H54 (cell line): ENCODE measurements around the gene RAB11B.
A peak's percentile ranks its signal among the peaks of the same experiment; 100 is the strongest.
"Not testable (repeated sequence)": the region's sequence is repeated elsewhere in the genome, so short reads cannot be mapped to it uniquely, and the experiment has no call there.

Experiments used
- DNase-seq: peaks from one replicate; pipeline ENCODE4 v3.0.0; 2011; ENCODE audit warnings: low spot score, mixed read lengths; ENCODE audit not compliant: insufficient read length
- FAIRE-seq: peaks from 3 replicates; lab custom pipeline; 2011; peaks lifted over from hg19 to GRCh38; lab: Jason Lieb, UNC
- POLR2A ChIP-seq: IDR thresholded peaks from 2 replicates; pipeline ENCODE4 v1.6.1; 2011; ENCODE audit warnings: low read depth, mild to moderate bottlenecking, low read length

The RAB11B gene

DNA sequence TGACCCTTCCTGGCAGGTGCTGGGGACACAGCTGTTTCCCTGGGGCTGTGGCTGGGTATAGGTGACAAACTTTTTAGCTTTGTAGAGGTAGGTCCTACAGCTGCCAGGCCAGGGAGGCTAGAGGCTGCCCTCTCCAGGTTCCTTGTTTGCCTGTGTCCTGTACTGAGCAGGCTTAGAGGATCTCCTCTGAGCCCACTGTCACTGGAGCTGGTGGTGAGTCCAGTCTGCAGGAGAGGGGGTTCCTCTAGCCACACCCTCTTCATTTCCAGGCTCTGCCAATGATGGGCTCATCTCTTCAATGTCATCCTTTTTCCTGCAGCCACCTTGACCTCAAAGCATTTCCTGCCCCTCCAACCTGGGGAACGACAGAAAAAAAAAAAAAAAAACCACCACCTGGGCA is 12.6 kb upstream of the RAB11B start:
- TF ChIP-seq POLR2A, result no peak
- DNase-seq, result no peak
- FAIRE-seq, result no peak

DNA sequence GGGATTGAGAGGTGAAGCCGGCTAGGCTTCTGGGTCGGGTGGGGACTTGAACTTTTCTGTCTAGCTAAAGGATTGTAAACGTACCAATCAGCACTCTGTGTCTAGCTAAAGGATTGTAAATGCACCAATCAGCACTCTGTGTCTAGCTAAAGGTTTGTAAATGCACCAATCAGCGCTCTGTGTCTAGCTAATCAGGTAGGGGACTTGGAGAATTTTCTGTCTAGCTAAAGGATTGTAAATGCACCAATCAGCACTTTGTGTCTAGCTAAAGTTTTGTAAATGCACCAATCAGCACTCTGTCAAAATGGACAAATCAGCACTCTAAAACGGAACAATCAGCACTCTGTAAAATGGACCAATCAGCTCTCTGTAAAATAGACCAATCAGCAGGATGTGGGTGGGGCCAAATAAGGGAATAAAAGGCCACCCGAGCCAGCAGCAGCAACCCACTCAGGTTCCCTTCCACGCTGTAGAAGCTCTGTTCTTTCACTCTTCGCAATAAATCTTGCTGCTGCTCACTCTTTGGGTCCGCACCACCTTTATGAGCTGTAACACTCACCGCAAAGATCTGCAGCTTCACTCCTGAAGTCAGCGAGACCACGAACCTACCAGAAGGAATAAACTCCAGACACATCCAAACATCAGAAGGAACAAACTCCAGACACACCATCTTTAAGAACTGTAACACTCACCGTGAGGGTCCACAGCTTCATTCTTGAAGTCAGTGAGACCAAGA is 10.8 kb upstream of the RAB11B start:
- not testable (repeated sequence) for DNase-seq, FAIRE-seq

DNA sequence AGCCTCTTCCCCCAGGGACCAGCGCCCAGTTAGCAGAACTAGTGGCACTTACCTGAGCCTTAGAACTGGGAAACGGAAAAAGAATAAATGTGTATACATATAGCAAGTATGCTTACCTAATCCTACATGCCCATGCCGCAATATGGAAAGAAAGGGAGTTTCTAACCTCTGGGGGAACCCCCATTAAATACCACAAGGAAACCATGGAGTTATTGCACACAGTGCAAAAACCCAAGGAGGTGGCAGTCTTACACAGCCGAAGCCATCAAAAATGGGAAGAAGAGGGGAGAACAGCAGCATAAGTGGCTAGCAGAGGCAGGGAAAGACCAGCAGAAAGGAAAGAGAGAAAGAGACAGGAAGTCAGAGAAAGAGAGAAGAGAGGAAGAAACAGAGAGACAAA is 5.6 kb upstream of the RAB11B start:
- DNase-seq, FAIRE-seq: not testable (repeated sequence)

DNA sequence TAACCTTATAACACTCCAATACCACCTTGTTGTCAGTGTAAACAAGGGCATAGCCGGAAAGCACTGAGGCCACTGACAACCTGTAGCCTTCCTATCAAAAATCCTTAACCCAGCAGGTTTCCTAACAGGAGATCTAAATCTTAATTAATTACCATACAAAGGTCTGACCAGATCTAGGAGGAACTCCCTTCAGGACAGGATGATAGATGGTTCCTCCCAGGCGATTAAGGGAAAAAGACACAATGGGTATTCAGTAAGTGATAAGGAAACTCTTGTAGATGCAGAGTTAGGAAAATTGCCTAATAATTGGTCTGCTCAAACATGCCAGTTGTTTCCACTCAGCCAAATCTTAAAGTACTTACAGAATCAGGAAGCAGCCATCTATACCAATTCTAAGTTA is 5.1 kb upstream of the RAB11B start:
- DNase-seq, FAIRE-seq: not testable (repeated sequence)

DNA sequence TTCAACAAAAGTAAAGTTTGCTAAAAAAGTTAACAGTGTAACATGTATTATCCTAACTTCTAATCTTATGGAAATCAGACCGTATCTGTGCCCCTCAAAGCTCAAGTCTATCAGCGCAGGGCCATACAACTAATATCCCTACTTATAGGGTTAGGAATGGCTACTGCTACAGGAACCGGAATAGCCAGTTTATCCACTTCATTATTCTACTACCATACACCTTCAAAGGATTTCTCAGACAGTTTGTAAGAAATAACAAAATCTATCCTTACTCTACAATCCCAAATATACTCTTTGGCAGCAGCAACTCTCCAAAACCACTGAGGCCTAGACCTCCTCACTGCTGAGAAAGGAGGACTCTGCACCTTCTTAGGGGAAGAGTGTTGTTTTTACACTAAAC is 4.6 kb upstream of the RAB11B start:
- not testable (repeated sequence) for FAIRE-seq

DNA sequence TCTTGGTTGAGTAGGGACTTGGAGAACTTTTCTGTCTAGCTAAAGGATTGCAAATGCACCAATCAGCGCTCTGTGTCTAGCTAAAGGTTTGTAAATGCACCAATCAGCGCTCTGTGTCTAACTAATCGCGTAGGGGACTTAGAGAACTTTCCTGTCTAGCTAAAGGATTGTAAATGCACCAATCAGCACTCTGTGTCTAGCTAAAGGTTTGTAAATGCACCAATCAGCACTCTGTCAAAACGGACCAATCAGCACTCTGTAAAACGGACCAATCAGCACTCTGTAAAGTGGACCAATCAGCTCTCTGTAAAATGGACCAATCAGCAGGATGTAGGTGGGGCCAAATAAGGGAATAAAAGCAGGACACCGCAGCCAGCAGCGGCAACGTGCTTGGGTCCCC is 3.7 kb upstream of the RAB11B start:
- not testable (repeated sequence) for FAIRE-seq, DNase-seq

More for the DNA sequence above, 4.6 kb upstream of the RAB11B start:
- DNase-seq, result not testable (repeated sequence)

DNA sequence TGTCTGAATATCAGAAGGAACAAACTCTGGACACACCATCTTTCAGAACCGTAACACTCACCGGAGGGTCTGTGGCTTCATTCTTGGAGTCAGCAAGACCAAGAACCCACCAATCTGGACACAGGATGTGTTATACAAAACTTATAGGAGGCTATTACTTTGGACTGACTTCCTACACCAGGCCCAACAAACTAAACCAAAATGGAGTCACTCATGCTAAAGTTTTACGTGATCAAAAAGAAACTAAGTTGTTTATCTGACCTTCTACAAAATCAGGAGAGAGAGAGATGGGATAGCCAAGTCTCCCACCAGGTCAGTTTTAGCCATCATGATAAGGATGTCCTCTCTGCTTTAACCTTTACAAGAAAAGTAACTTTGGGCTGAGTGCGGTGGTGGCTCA is 3.2 kb upstream of the RAB11B start:
- no peak for TF ChIP-seq POLR2A
- DNase-seq, result no peak
- no peak for FAIRE-seq

DNA sequence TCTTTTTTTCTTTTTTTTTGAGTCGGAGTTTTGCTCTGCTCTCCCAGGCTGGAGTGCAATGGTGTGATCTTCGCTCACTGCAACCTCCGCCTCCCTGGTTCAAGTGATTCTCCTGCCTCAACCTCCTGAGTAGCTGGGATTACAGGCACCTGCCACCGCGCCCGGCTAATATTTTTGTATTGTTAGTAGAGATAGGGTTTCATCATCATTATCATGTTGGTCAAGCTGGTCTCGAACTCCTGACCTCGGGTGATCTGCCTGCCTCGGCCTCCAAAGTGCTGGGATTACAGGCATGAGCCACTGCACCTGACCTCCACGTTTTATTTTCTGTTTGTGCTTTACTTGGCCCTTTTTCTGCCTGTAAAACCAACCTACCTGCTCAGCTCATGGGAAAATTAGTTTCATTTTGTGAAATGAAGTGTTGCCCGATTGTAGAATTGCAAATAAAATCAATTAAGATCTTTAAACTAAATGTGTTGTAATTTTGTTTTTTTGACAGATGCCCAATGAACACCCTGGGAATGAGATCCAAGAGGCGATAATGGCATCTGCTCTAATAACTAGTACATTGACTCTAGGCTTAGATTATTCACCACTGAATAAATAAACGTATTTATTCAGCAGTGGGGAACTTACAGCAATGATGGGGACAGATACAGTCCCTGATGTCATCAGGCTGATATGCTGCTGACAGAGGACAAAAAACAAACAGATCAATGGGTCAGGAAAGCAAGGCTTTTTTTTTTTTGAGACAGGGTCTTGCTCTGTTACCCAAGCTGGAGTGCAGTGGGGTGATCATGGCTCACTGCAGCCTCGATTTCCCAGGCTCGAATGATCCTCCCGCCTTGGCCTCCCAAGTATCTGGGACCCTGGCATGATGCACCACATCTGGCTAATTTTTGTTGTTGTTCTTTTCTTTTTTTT is 2.2 kb upstream of the RAB11B start:
- FAIRE-seq (no peak), DNase-seq (no peak)
- no peak for TF ChIP-seq POLR2A

DNA sequence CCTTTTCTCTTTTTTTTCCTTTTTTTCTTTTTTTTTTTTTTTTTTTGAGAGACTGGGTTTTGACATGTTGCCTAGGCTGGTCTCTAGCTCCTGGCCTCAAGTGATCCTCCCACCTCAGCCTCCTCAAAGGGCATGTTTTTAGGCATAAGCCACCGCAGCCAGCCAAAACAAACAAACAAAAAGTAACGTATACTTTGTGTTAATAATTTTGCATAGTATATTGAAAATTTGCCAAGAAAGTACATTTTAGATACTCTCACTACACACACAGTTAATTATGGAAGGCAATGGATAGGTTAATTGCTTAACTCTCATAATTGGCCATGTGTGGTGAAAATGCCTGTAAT is 1.6 kb upstream of the RAB11B start:
- no peak for TF ChIP-seq POLR2A
- no peak for FAIRE-seq
- no peak for DNase-seq

DNA sequence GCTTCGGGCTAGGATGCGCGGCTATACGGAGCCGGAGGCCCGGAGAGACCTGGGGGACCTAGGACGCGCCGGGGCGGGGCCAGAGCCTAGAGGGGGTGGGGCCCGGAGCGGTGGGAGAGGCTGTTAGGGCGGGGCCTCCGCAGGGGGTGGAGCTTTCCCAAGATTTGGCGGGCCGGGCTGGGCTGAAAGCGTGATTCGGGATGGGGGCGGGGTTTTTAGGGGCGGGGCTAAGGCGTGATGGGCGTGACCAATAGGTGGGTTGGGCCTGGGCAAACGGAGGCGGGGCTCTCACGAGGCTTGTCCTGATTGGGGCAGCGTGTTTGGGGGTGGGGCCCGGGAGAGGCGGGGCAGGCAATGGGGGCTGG is 439 bp downstream of the RAB11B start:
- FAIRE-seq (no peak), DNase-seq (peak; percentile 75)
- TF ChIP-seq POLR2A, result no peak; the same call in 1 of the 2 replicates

DNA sequence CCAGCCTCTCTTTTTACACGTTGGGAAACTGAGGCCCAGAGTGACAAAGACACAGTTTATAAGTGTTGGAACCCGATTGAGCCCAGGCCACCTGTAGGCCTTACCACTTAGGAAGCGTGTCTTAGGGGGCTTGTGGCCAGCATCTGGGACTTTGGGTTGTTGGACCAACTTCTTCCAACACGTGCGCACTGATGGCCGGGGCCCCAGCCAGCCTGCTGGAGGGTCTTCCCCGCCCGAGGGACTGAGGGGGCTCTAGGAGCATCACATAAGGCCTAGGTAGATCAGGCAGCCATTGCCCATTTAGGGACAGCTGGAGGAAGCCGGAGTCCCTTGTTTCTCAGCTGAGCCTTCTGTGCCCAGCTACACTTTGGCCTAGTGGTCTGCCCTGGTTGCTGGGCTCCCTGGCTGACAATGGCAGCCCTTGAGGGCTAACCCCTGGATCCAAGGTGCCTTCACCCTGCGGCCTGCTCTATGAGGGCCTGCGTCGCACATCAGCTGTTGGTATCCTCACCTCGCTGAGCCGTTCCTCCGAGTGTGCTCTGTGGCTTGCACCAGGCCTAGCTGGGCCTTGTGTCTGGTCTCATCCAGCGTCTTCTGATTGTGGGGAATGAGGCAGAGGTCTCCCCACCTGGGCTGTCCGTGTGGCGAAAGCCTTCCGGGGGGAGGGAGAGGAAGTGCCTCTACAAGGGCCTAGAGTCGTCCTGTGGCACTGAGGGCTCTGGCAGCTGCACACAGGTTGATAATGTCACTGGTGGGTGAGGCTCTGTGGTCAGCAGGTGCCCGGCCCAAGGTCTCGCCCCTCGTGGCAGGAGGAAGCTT is 1.2 kb downstream of the RAB11B start:
- FAIRE-seq (no peak), DNase-seq (no peak)
- TF ChIP-seq POLR2A, result no peak

DNA sequence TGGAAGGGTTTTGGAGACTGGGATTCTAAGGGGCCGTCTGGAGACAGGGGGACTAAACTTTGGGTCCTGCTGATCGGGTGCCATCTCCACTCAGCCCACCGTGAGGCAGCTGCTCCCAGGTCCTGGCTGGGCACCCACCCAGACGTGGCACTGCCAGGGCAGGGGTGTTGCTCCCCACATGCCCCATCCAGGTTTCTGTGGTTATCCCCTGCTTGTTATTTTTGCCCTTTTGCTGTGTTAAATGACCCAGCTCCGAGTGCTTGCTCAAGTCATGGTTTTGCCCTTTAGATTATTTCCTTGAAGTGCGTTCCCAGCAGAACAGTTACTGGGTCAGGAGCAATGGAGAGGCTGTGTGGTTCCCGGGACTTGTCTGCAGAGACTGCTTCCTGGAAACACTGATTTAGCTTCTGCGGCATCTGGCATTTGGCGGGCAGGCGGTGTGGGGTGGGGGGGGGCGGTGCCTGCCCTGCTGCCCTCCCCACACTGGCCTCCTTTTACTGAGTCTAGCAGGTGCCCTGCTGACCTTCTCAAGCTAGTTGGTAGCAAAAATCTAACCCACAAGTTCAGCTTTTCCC is 1.9 kb downstream of the RAB11B start:
- TF ChIP-seq POLR2A, result no peak
- DNase-seq (no peak), FAIRE-seq (no peak)

DNA sequence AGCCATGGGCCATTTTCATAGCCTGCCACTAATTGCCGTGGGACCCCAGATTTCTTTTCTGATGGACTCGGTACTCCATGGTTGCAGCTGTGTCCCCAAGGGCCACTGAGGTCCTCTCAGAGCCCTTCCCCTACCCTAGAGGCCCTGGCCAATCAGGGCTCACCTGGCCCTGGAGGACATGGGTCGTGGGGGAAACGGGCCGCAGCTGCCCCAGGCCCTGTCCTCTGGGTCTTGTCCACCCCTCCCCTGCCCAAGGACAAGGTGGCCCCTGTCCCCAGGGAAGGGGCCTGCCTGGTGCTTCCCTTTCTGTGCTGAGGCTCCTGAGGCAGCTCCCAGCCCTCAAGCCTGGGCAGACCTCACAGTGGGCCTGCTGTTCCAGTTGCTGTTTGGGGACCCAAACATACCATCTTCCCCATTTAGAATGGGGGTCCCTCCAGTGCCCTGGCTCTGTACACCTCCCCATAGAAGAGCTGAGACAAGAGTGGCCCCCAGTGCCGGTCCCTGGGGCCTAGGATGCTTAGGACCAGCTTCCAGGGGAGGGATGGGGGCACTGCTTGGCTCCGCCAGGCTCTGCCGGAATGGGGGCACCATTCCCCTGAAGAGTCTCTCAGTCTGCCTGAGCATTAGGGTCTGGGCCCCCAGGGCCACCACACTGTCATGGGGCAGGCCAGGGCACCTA is 3.2 kb downstream of the RAB11B start:
- no peak for TF ChIP-seq POLR2A
- FAIRE-seq, result no peak
- DNase-seq, result no peak
